Neuronal stem cell (in vitro differentiated cells): Measurements from ENCODE around the gene KREMEN1.
A peak's percentile ranks its signal among the peaks of the same experiment; 100 is the strongest.

Experiments used
- DNase-seq: peaks from one replicate; pipeline ENCODE4 v3.0.0-alpha.2; 2013; ENCODE audit warnings: low spot score
- H2AFZ ChIP-seq: one replicate; pipeline ENCODE4 v1.6.1; 2013; ENCODE audit warnings: mild to moderate bottlenecking, low read length, inconsistent platforms
- H2AK5ac ChIP-seq: 2 replicates; pipeline ENCODE4 v1.6.1; 2013; ENCODE audit warnings: low read depth, mild to moderate bottlenecking, inconsistent platforms, low read length, moderate library complexity, mixed read lengths
- H2BK120ac ChIP-seq: 2 replicates; pipeline ENCODE4 v1.6.1; 2013; ENCODE audit warnings: low read depth, mild to moderate bottlenecking, inconsistent platforms, low read length, moderate library complexity, mixed read lengths
- H2BK12ac ChIP-seq: one replicate; pipeline ENCODE4 v1.6.1; 2013; ENCODE audit warnings: low read length, inconsistent platforms
- H2BK15ac ChIP-seq: 2 replicates; pipeline ENCODE4 v1.6.1; 2013; ENCODE audit warnings: mild to moderate bottlenecking, low read length, inconsistent platforms, mixed read lengths
- H2BK5ac ChIP-seq: one replicate; pipeline ENCODE4 v1.6.1; 2013; ENCODE audit warnings: inconsistent platforms, mild to moderate bottlenecking, low read length, moderate library complexity
- H3K14ac ChIP-seq: one replicate; pipeline ENCODE4 v1.6.1; 2013; ENCODE audit warnings: low read length, inconsistent platforms
- H3K18ac ChIP-seq: 2 replicates; pipeline ENCODE4 v1.6.1; 2013; ENCODE audit warnings: low read length, inconsistent platforms
- H3K23ac ChIP-seq: 2 replicates; pipeline ENCODE4 v1.6.1; 2013; ENCODE audit warnings: low read depth, mild to moderate bottlenecking, mixed read lengths, low read length, inconsistent platforms; ENCODE audit not compliant: poor library complexity
- H3K27ac ChIP-seq: replicated peaks from 3 replicates; pipeline ENCODE4 v1.5.1; 2013; ENCODE audit warnings: low read length, inconsistent platforms
- H3K27me3 ChIP-seq, 3 experiments: 2 replicates each; pipeline ENCODE4 v1.6.1; 2013; ENCODE audit warnings: low read length in 3 of 3, mild to moderate bottlenecking in 2 of 3, inconsistent platforms in 1 of 3, low read depth in 1 of 3, mixed read lengths in 1 of 3, moderate library complexity in 1 of 3; ENCODE audit not compliant: control insufficient read depth in 3 of 3, insufficient read depth in 3 of 3
- H3K36me3 ChIP-seq, 2 donors: replicated peaks in 1 of 2; 2 replicates each; pipeline ENCODE4 v1.6.1; 2013; ENCODE audit warnings: low read length in 2 of 2; ENCODE audit not compliant: control insufficient read depth in 2 of 2, insufficient read depth in 2 of 2
- H3K4ac ChIP-seq: 2 replicates; pipeline ENCODE4 v1.6.1; 2013; ENCODE audit warnings: inconsistent platforms, mild to moderate bottlenecking, low read length, moderate library complexity
- H3K4me1 ChIP-seq, 2 donors: 1 replicate in 1 of 2; 2 replicates in 1 of 2; pipeline ENCODE4 v1.6.1; 2013; ENCODE audit warnings: low read length in 2 of 2, low read depth in 1 of 2; ENCODE audit not compliant: control insufficient read depth in 2 of 2, insufficient read depth in 1 of 2
- H3K4me2 ChIP-seq: one replicate; pipeline ENCODE4 v1.6.1; 2013; ENCODE audit warnings: mild to moderate bottlenecking, low read length, inconsistent platforms; ENCODE audit not compliant: insufficient read depth, poor library complexity, severe bottlenecking
- H3K4me3 ChIP-seq, 2 donors: 2 replicates each; pipeline ENCODE4 v1.5.1; 2013; ENCODE audit warnings: low read length in 2 of 2, mild to moderate bottlenecking in 2 of 2, inconsistent platforms in 1 of 2, moderate library complexity in 1 of 2
- H3K79me1 ChIP-seq: one replicate; pipeline ENCODE4 v1.6.1; 2013; ENCODE audit warnings: low read depth, mild to moderate bottlenecking, inconsistent platforms, low read length, moderate library complexity
- H3K9ac ChIP-seq: one replicate; pipeline ENCODE4 v1.6.1; 2013; ENCODE audit warnings: mild to moderate bottlenecking, low read depth, low read length, inconsistent platforms; ENCODE audit not compliant: poor library complexity
- H3K9me3 ChIP-seq, 2 donors: replicated peaks in 1 of 2; 2 replicates each; pipeline versions ENCODE3 to v1.6.1; 2013; ENCODE audit warnings: low read length in 2 of 2, mild to moderate bottlenecking in 2 of 2, inconsistent platforms in 1 of 2, low read depth in 1 of 2, mixed read lengths in 1 of 2, moderate library complexity in 1 of 2; ENCODE audit not compliant: control insufficient read depth in 2 of 2, insufficient read depth in 1 of 2
- H4K8ac ChIP-seq: one replicate; pipeline ENCODE4 v1.6.1; 2013; ENCODE audit warnings: low read depth, mild to moderate bottlenecking, inconsistent platforms, low read length, moderate library complexity
- H4K91ac ChIP-seq: one replicate; pipeline ENCODE4 v1.6.1; 2013; ENCODE audit warnings: low read length, low read depth, mild to moderate bottlenecking, inconsistent platforms; ENCODE audit not compliant: poor library complexity
- WGBS, 2 donors: extraction: QIAGEN DNeasy Blood & Tissue Kit; methylation state at CpG; one replicate each; pipeline ENCODE4 v1.1.7; 2013; ENCODE audit warnings: missing lambda C conversion rate in 2 of 2, mixed read lengths in 1 of 2; ENCODE audit not compliant: insufficient read length in 2 of 2, insufficient replicate concordance in 1 of 2; ENCODE audit errors: extremely low coverage in 2 of 2; 5-methylcytosine and 5-hydroxymethylcytosine counted together

The KREMEN1 gene

GRCh38 chr22:29043906-29044575, 28.8 kb upstream of the KREMEN1 start:
- Histone ChIP-seq H3K4ac (no peak overlapping the region), H3K23ac (no peak overlapping the region), H3K14ac (no peak overlapping the region), H4K8ac (no peak overlapping the region), H3K27me3 (no peaks in the 10 kb centered on the region), H3K4me1 (peaks cover 0 to 2% of the 10 kb centered on the region in 2 donors), H2AK5ac (no peak overlapping the region), H4K91ac (no peak overlapping the region), H3K4me2 (no peak overlapping the region), H2BK5ac (no peak overlapping the region), H3K36me3 (peaks cover 30 to 70% of the 10 kb centered on the region in 2 donors), H3K79me1 (no peaks in the 10 kb centered on the region), H2BK12ac (no peak overlapping the region), H2BK15ac (no peak overlapping the region), H3K18ac (no peak overlapping the region), H2BK120ac (no peak overlapping the region), H3K9ac (no peak overlapping the region), H3K4me3 (no peak overlapping the region), H3K9me3 (no peaks in the 10 kb centered on the region), H2AFZ (no peak overlapping the region), H3K27ac (no peak overlapping the region)
- no peak for DNase-seq
- WGBS, 2 donors = no CpG with 5 or more reads among the region's 7 CpGs

GRCh38 chr22:29044657-29045176, 28.1 kb upstream of the KREMEN1 start:
- H2BK120ac ChIP-seq = no peak overlapping the region
- H4K91ac ChIP-seq = no peak overlapping the region
- H3K9ac ChIP-seq = no peak overlapping the region
- peaks cover 34 to 77% of the 10 kb centered on the region in 2 donors for H3K36me3 ChIP-seq
- no peaks in the 10 kb centered on the region for H3K9me3 ChIP-seq
- H3K27me3 ChIP-seq = no peaks in the 10 kb centered on the region
- WGBS, 2 donors = no CpG with 5 or more reads among the region's 13 CpGs
- no peak for DNase-seq
- H3K23ac ChIP-seq = no peak overlapping the region
- no peak overlapping the region for H3K4me2 ChIP-seq
- H3K4me1 ChIP-seq = peaks cover 0 to 2% of the 10 kb centered on the region in 2 donors
- no peak overlapping the region for H2BK5ac ChIP-seq
- H2BK15ac ChIP-seq = no peak overlapping the region
- H3K14ac ChIP-seq = no peak overlapping the region
- no peaks in the 10 kb centered on the region for H3K79me1 ChIP-seq
- no peak overlapping the region for H3K4me3 ChIP-seq
- H2BK12ac ChIP-seq = no peak overlapping the region
- H3K4ac ChIP-seq = no peak overlapping the region
- H3K27ac ChIP-seq = no peak overlapping the region
- no peak overlapping the region for H2AFZ ChIP-seq
- H4K8ac ChIP-seq = no peak overlapping the region
- H2AK5ac ChIP-seq = no peak overlapping the region
- H3K18ac ChIP-seq = no peak overlapping the region

- H3K18ac ChIP-seq = no peak overlapping the region
- peak overlapping the region; percentile 8 for H2BK5ac ChIP-seq
- no peaks in the 10 kb centered on the region for H3K9me3 ChIP-seq
- H3K14ac ChIP-seq = peak overlapping the region; percentile 12
- no peak overlapping the region for H2AK5ac ChIP-seq
- peaks cover 0 to 1% of the 10 kb centered on the region in 2 donors for H3K4me1 ChIP-seq
- WGBS, 2 donors = no CpG with 5 or more reads among the region's 31 CpGs
- H2BK12ac ChIP-seq = no peak overlapping the region
- H2BK15ac ChIP-seq = no peak overlapping the region
- H3K4me3 ChIP-seq = no peak overlapping the region
- no peak overlapping the region for H3K27ac ChIP-seq
- no peaks in the 10 kb centered on the region for H3K79me1 ChIP-seq
- peaks cover 45 to 94% of the 10 kb centered on the region in 2 donors for H3K36me3 ChIP-seq
- H2BK120ac ChIP-seq = no peak overlapping the region
- H3K4me2 ChIP-seq = no peak overlapping the region
- H3K9ac ChIP-seq = no peak overlapping the region
- no peak for DNase-seq
- no peak overlapping the region for H4K8ac ChIP-seq
- H4K91ac ChIP-seq = no peak overlapping the region
- no peaks in the 10 kb centered on the region for H3K27me3 ChIP-seq
- H3K4ac ChIP-seq = no peak overlapping the region
- peak overlapping the region; percentile 89 for H3K23ac ChIP-seq
- H2AFZ ChIP-seq = no peak overlapping the region
These were observed 23.8 kb upstream of the KREMEN1 start for GRCh38 chr22:29048822-29049654.

GRCh38 chr22:29049655-29050263, 23.1 kb upstream of the KREMEN1 start:
- H2AK5ac ChIP-seq = no peak overlapping the region
- H3K4ac ChIP-seq = no peak overlapping the region

More at GRCh38 chr22:29049655-29050263, 23.1 kb upstream of the KREMEN1 start:
- Histone ChIP-seq H3K4me2 (no peak overlapping the region), H3K36me3 (peaks cover 41 to 92% of the 10 kb centered on the region in 2 donors), H2BK12ac (peak overlapping the region; percentile 31), H2BK15ac (no peak overlapping the region), H3K9me3 (no peaks in the 10 kb centered on the region), H2BK5ac (peak overlapping the region; percentile 15), H3K27ac (no peak overlapping the region), H2BK120ac (no peak overlapping the region), H3K14ac (peak overlapping the region; percentile 27), H2AFZ (no peak overlapping the region), H3K4me3 (no peak overlapping the region), H3K23ac (peak overlapping the region; percentile 89), H3K18ac (peak overlapping the region; percentile 30), H3K4me1 (peaks cover 0 to 8% of the 10 kb centered on the region in 2 donors), H3K27me3 (no peaks in the 10 kb centered on the region), H3K79me1 (no peaks in the 10 kb centered on the region), H4K91ac (no peak overlapping the region), H3K9ac (no peak overlapping the region), H4K8ac (no peak overlapping the region)
- DNase-seq = no peak
- no CpG with 5 or more reads among the region's 38 CpGs for WGBS, 2 donors
